HepG2 (cell line): Measurements from ENCODE around the gene TTLL4. TPM values are rescaled to one million over a fixed set of nuclear protein-coding genes. Genes with fewer than 3 reads are reported as not detected.

Source experiments
- ATF2 ChIP-seq: sonication (generic); formaldehyde crosslinking; IDR thresholded peaks from 2 replicates; pipeline ENCODE4 v1.4.0; 2020; ENCODE audit warnings: missing genetic modification reagents
- CCDC6 ChIP-seq: sonication (generic); formaldehyde crosslinking; IDR thresholded peaks from 2 replicates; pipeline ENCODE4 v1.8.1; 2022; ENCODE audit warnings: mild to moderate bottlenecking, missing genetic modification reagents, moderate library complexity
- ERF ChIP-seq: IDR thresholded peaks from 2 replicates; pipeline ENCODE4 v1.6.1; 2018; ENCODE audit warnings: missing biosample characterization, missing genetic modification reagents
- ETV5 ChIP-seq: IDR thresholded peaks from 2 replicates; pipeline ENCODE4 v1.6.1; 2018; ENCODE audit warnings: missing biosample characterization, missing genetic modification reagents, inconsistent platforms, borderline replicate concordance
- GATAD1 ChIP-seq: IDR thresholded peaks from 2 replicates; pipeline ENCODE4 v1.6.1; 2016; ENCODE audit warnings: missing genetic modification reagents, missing compliant biosample characterization
- LCORL ChIP-seq, 2 experiments: fragments of 450-650 bp in 1 of 2; sonication (generic) in 1 of 2; formaldehyde crosslinking in 1 of 2; IDR thresholded peaks; 2 replicates each; pipeline versions ENCODE4 v1.5.0 to v1.6.1; 2017 to 2020; ENCODE audit warnings: antibody characterized with exemption in 1 of 2, missing genetic modification reagents in 1 of 2
- MED1 ChIP-seq: sonication (generic); formaldehyde crosslinking; IDR thresholded peaks from 2 replicates; pipeline ENCODE4 v1.4.0; 2020; ENCODE audit warnings: missing genetic modification reagents
- PPARG ChIP-seq: conservative IDR thresholded peaks from 2 replicates; pipeline ENCODE4 v1.6.1; 2016; ENCODE audit warnings: missing biosample characterization, missing genetic modification reagents
- RCOR2 ChIP-seq: IDR thresholded peaks from 2 replicates; pipeline ENCODE4 v1.6.1; 2016; ENCODE audit warnings: missing biosample characterization, missing genetic modification reagents
- SIX1 ChIP-seq: sonication (generic); formaldehyde crosslinking; IDR thresholded peaks from 2 replicates; pipeline ENCODE4 v1.4.0; 2020; ENCODE audit warnings: missing genetic modification reagents, borderline replicate concordance
- SIX4 ChIP-seq: sonication (generic); formaldehyde crosslinking; IDR thresholded peaks from 2 replicates; pipeline ENCODE4 v1.4.0; 2020; ENCODE audit warnings: missing genetic modification reagents
- SKI ChIP-seq: fragments of 450-650 bp; IDR thresholded peaks from one replicate; pipeline ENCODE4 v1.6.1; 2018; ENCODE audit warnings: mild to moderate bottlenecking; ENCODE audit not compliant: partially characterized antibody
- SOX13 ChIP-seq, 3 experiments: fragments of 450-650 bp in 1 of 3; sonication (generic) in 1 of 3; formaldehyde crosslinking in 1 of 3; IDR thresholded peaks in 2 of 3; conservative IDR thresholded peaks in 1 of 3; 2 replicates each; pipeline versions ENCODE4 v1.5.0 to v1.6.1; 2016 to 2020; ENCODE audit warnings: antibody characterized with exemption in 1 of 3, mild to moderate bottlenecking in 1 of 3, missing compliant biosample characterization in 1 of 3, missing genetic modification reagents in 1 of 3, moderate library complexity in 1 of 3
- TBL1XR1 ChIP-seq: fragments of 150-350 bp; IDR thresholded peaks from 2 replicates; pipeline ENCODE4 v1.6.1; 2014; ENCODE audit warnings: borderline replicate concordance, low read length; ENCODE audit not compliant: partially characterized antibody
- ZBTB25 ChIP-seq: IDR thresholded peaks from 2 replicates; pipeline ENCODE4 v1.6.1; 2018; ENCODE audit warnings: missing genetic modification reagents
- ZKSCAN8 ChIP-seq: IDR thresholded peaks from 2 replicates; pipeline ENCODE4 v1.6.1; 2016; ENCODE audit warnings: borderline replicate concordance, missing genetic modification reagents, missing compliant biosample characterization
- ZNF574 ChIP-seq: sonication (generic); formaldehyde crosslinking; IDR thresholded peaks from 2 replicates; pipeline ENCODE4 v1.4.0; 2020; ENCODE audit warnings: missing genetic modification reagents
- ZSCAN25 ChIP-seq: sonication (generic); formaldehyde crosslinking; IDR thresholded peaks from 2 replicates; pipeline ENCODE4 v1.8.0; 2022; ENCODE audit warnings: mild to moderate bottlenecking, missing genetic modification reagents
- polyA plus RNA-seq, 8 experiments: library from polyadenylated mRNA; depleted of rRNA in 3 of 8; stranded (reverse) in 7 of 8; unstranded in 1 of 8; fragments of >200 nt; fragmentation: Illumina TruSeq in 4 of 8; extraction: Trizol in 4 of 8; gene quantifications; 2 replicates each; pipeline versions ENCODE4 v1.2.1 to v1.2.3, GENCODE V29; 2011 to 2016; ENCODE audit warnings: low read depth in 4 of 8, missing spikeins in 1 of 8, mixed read lengths in 1 of 8; ENCODE audit not compliant: insufficient read depth in 1 of 8
- total RNA-seq, 5 experiments: library from RNA; depleted of rRNA; stranded (reverse); fragments of >200 nt; fragmentation: Illumina TruSeq; extraction: Trizol; gene quantifications; 2 replicates each; pipeline ENCODE4 v1.2.3, GENCODE V29; 2016; ENCODE audit warnings: low read depth in 1 of 5
- TF ChIP-seq, protein P1 (sequence below): sonication (generic); formaldehyde crosslinking; IDR thresholded peaks from 2 replicates; pipeline ENCODE4 v1.5.1; 2020; ENCODE audit warnings: missing genetic modification reagents, mild to moderate bottlenecking, borderline replicate concordance
- TF ChIP-seq, protein P2 (sequence below): sonication (generic); formaldehyde crosslinking; IDR thresholded peaks from 2 replicates; pipeline ENCODE4 v1.5.0; 2020; ENCODE audit warnings: missing genetic modification reagents, mild to moderate bottlenecking, borderline replicate concordance

The TTLL4 gene
- total and polyA plus RNA-seq, 2 of the 13 experiments (the other 11 are each of a cell fraction or from before 2014, with no cell fraction given) = 77.5 to 84.6 TPM

GRCh38 chr2:218748741-218749441 lies 38.3 kb downstream of the TTLL4 start (continued):
- peak; percentile 65 for TF ChIP-seq TBL1XR1
- TF ChIP-seq MED1 (CRISPR knock-in tag) = peak; percentile 83
- TF ChIP-seq ZNF574 (CRISPR knock-in tag) = peak; percentile 76
- peak; percentile 25; the same call in 1 of the 2 replicates for TF ChIP-seq SIX1 (CRISPR knock-in tag)
- peak; percentile 91; the same call in 1 of the 2 replicates for TF ChIP-seq CCDC6 (CRISPR knock-in tag)
- peak; percentile 95 for TF ChIP-seq RCOR2 (CRISPR knock-in tag)
- TF ChIP-seq SIX4 (CRISPR knock-in tag) = peak; percentile 33; the same call in 1 of the 2 replicates
- TF ChIP-seq, protein P1, sequence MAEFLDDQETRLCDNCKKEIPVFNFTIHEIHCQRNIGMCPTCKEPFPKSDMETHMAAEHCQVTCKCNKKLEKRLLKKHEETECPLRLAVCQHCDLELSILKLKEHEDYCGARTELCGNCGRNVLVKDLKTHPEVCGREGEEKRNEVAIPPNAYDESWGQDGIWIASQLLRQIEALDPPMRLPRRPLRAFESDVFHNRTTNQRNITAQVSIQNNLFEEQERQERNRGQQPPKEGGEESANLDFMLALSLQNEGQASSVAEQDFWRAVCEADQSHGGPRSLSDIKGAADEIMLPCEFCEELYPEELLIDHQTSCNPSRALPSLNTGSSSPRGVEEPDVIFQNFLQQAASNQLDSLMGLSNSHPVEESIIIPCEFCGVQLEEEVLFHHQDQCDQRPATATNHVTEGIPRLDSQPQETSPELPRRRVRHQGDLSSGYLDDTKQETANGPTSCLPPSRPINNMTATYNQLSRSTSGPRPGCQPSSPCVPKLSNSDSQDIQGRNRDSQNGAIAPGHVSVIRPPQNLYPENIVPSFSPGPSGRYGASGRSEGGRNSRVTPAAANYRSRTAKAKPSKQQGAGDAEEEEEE = no peak
- TF ChIP-seq LCORL (IDR thresholded peaks at IDR 0.05) = no peak
- TF ChIP-seq LCORL (CRISPR knock-in tag; IDR thresholded peaks at IDR 0.05) = peak; percentile 91
- TF ChIP-seq SKI = peak; percentile 24
- 0 out of 2 replicates have a peak, but pooled peaks have one; percentile 8 for TF ChIP-seq PPARG (CRISPR knock-in tag)
- TF ChIP-seq SOX13 (IDR thresholded peaks at IDR 0.05) = 0 out of 2 replicates have a peak, but pooled peaks have one; percentile 62
- peak in 1 of 2 experiments; percentile 90; a peak in 2 of 4 replicates for TF ChIP-seq SOX13 (CRISPR knock-in tag; conservative IDR thresholded peaks at IDR 0.05 in 1 of 2, IDR thresholded peaks at IDR 0.05 in 1 of 2)
- TF ChIP-seq, protein P2, sequence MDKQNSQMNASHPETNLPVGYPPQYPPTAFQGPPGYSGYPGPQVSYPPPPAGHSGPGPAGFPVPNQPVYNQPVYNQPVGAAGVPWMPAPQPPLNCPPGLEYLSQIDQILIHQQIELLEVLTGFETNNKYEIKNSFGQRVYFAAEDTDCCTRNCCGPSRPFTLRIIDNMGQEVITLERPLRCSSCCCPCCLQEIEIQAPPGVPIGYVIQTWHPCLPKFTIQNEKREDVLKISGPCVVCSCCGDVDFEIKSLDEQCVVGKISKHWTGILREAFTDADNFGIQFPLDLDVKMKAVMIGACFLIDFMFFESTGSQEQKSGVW (CRISPR knock-in tag) = no peak
- peak; percentile 61; the same call in 1 of the 2 replicates for TF ChIP-seq ATF2 (CRISPR knock-in tag)
- TF ChIP-seq ETV5 = peak; percentile 28; the same call in 1 of the 2 replicates
- no peak; the same call in 1 of the 2 replicates for TF ChIP-seq ZKSCAN8 (CRISPR knock-in tag)
- no peak for TF ChIP-seq ZSCAN25
- TF ChIP-seq ZBTB25 (CRISPR knock-in tag) = 0 out of 2 replicates have a peak, but pooled peaks have one; percentile 42
- peak; percentile 75 for TF ChIP-seq ERF (CRISPR knock-in tag)
- peak; percentile 76 for TF ChIP-seq GATAD1 (CRISPR knock-in tag)
